OCI-M2 (cell line): Measurements from ENCODE around the gene UTP11.
A peak's percentile ranks its signal among the peaks of the same experiment; 100 is the strongest.
"Not testable (repeated sequence)": the region's sequence is repeated elsewhere in the genome, so short reads cannot be mapped to it uniquely, and the experiment has no call there.

Experiments
- DNase-seq: peaks from one replicate; lab custom pipeline; 2025; ENCODE audit not compliant: unreplicated experiment; lab: John Stamatoyannopoulos, UW

UTP11 gene, protein sequence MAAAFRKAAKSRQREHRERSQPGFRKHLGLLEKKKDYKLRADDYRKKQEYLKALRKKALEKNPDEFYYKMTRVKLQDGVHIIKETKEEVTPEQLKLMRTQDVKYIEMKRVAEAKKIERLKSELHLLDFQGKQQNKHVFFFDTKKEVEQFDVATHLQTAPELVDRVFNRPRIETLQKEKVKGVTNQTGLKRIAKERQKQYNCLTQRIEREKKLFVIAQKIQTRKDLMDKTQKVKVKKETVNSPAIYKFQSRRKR

GRCh38 chr1:38012363-38013226, at the start of gene UTP11:
TSS of gene UTP11 (plus strand) at chr1:38012734. CDS start at chr1:38012803, 69 bp downstream.
- peak; percentile 88 for DNase-seq

DNA sequence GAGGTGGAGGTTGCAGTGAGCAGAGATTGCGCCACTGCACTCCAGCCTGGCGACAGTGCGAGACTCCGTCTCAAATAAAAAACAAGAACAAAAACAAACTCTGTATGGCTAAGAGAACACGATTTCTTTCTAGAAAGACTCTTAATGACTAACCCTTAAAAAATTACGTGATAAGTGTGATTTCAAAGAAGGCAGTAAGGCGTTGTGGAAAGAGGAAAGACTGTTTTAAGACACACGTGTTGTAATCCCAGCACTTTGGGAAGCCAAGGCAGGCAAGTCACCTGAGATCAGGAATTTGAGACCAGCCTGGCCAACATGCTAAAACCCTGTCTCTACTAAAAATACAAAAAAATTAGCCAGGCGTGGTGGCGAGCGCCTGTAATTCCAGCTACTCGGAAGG, 48.4 kb upstream of the UTP11 start:
- not testable (repeated sequence) for DNase-seq

DNA sequence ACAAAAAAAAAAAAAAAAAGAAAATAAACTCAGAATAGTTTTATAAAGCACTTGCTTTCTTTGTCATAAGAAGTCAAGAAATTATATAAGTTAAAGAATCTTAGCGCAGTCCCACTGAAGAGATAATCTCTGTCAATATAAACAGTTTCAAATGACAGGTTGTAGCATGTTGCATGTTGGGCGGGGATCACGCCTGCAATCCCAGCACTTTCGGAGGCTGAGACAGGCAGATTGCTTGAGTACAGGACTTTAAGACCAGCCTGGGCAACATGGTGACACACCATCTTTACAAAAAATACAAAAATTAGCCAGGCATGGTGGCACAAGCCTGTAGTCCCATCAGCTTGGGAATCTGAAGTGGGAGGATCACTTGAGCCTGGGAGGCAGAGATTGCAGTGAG, 47.2 kb upstream of the UTP11 start:
- DNase-seq = no peak

DNA sequence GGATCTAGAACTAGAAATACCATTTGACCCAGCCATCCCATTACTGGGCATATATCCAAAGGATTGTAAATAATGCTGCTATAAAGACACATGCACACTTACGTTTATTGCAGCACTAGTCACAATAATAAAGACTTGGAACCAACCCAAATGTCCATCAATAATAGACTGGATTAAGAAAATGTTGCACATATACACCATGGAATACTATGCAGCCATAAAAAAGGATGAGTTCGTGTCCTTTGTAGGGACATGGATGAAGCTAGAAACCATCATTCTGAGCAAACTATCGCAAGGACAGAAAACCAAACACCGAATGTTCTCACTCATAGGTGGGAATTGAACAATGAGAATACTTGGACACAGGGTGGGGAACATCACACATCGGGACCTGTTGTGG, 38.9 kb upstream of the UTP11 start:
- not testable (repeated sequence) for DNase-seq

GRCh38 chr1:37974567-37974966, 38.0 kb upstream of the UTP11 start:
- DNase-seq = no peak

GRCh38 chr1:37975083-37975482, 37.5 kb upstream of the UTP11 start:
- not testable (repeated sequence) for DNase-seq

- DNase-seq = no peak
These were observed 34.0 kb upstream of the UTP11 start for GRCh38 chr1:37978541-37978940.

GRCh38 chr1:37983546-37983945, 29.0 kb upstream of the UTP11 start:
- no peak for DNase-seq

DNA sequence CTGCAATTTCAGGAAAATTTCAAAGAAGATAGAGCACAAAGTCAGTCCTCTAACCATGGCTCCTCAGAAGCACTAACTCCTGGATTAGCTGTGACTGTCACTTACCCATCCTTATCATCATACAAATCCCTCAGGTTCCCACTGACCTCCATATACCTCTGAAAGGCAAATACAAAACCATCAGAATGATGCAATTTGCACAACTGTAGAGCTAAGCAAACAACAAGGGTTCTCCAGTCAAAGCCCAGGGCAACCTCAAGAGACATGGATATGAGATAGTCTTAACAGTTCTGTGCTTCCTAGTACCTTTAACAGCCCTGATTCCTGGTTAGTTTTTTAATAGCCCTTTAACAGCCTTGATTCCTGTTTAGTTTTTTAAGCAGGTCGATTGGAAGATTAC, 24.9 kb upstream of the UTP11 start:
- no peak for DNase-seq

DNA sequence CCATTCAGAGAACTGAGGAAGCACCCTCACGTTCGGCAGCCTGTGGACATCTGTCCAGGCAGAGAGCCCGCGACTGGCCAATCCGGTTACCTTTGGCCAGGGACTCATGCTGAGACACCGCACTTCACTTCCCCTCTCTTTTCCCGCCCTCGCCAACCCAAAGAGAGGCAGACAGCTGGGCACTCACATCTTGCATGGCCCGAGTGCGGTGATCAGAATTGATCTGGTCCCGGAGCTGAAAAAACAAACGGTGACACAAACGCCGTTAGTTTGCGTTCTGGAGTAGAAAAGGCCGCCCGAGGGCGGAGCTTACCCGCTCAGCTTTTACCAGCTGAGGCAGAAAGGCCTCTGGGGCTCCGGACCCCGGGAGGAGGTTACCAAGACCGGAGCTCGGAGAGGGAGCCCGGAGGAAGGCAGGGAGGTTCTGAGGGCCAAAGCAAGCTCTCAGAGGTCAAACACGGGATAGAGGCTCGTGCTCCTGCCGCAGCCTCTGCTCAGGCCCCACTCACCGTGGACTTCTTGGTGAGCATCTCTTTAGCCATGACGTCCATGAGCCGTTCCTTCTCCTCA, 23.1 kb upstream of the UTP11 start:
- no peak for DNase-seq

GRCh38 chr1:37994886-37995566, 17.5 kb upstream of the UTP11 start:
- no peak for DNase-seq

GRCh38 chr1:37995751-37996345, 16.7 kb upstream of the UTP11 start:
- DNase-seq = no peak

DNA sequence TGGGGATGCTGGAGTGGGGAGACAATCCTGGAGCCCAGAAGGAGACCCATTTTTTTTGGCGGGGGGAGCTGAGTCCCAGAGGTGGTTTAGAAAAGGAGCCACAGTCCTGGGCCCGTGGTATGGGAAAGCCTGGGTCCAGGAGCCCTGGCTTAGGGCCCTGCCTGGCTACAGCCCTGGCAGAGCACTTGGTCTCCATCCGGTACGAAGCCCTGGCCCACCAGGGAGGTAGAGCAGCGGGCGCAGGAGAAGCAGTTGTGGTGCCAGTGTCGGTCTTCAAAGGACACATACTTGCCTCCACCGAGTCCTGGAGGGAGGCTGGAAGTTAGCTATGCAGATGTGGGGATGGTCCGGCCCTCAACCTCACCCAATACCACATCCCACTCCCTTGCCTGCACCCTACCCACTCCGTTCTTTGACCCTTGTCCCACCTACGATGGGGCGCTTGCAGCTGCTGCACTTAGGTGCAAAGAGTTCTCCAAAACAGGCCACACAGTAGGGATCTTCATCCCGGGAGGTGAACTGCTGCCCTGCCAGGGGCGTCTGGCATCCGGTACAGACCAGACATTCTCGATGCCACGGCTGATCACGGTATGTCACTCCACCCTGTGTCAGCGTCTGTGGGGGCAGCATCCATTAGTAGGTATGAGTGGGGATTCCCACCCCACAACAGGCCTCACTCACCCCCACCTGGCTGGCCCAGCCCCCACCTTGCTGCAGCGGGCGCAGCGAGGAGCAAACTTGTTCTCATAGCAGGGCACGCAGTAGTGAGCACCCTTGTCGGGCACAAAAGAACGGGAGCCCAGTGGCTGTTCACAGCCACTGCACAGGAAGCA, 15.1 kb upstream of the UTP11 start:
- no peak for DNase-seq

- no peak for DNase-seq
These were observed 14.3 kb upstream of the UTP11 start for GRCh38 chr1:37998089-37998808.

DNA sequence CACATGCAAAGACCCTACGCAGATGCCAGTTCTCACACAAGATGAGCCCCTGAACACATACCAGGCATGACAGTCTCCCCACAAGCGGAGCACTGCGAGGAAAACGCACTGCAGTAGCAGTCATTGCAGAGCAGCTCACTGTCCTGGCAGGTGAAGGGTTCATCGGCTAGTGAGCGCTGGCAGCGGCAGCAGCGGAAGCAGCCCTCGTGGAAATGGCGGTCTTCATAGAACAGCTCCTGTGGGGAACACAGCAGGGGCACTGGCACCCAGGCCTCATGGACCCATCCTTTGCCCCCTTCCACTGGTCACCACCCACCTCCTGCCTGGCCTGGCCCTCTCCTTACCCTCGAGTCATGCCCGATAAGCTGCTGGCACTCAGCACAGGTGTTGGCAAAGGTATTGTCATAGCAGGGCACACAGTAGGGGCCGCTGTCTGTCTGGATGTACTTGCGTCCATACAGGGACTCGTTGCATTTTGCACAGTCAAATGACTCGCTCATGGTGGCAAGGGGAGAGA, 13.6 kb upstream of the UTP11 start:
- DNase-seq = no peak

DNA sequence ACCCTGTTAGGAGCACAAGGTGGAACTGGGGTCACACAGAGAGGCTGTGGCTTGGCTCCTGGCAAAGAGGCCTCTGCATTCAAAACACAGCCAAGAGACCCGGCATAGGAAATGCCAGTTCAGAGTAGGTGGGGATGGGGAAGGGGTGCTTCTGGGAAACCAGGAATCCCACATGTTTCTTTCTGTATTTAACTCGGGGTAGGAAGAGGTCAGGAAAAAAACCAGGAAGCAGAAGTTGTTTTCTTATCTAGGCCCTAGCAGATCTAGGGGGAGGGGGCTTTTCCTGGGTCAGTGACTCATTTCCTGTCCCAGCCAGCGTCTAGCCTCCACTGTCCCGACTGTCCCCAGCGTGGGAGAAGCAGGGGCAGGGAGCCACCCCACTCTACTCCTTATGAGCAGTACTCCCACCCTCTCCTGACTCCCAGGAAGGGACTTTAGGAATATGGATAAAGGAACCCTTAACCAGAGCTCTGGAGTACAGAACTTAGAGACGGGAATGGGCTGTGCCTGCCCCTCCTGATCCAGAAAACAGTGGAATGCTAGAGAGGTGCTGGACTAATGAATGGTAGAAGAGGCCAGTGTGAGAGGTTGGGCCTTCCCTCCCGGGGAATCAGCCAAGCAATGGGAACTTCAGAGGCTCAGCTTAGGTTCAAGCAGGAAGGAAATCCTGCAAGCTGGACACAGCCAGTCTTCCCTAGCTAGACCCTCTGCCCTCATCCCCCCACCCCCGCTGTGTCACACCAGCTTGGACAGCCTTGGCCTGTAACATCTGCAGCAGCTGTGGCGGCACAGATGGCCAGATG, 12.9 kb upstream of the UTP11 start:
- no peak for DNase-seq

DNA sequence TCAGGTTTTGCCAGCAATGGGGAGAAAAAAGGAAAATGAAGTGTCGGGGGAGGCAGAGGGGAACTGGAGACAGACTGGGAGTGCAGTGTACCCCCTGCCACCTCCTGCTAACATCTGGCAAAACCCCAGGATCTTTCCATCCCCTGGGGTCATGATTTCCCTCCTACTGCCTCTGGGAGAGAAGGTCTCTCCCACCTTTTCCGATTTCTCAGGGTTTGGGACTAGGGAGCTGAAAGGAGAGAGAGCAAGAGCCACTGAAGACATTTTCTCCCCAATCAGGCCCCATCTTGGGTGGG, 12.4 kb upstream of the UTP11 start:
- no peak for DNase-seq

- DNase-seq = no peak
These were observed 11.7 kb upstream of the UTP11 start for GRCh38 chr1:38000529-38001455.
